GM18907 (cell line): Measurements from ENCODE around the gene CNTNAP2.

Experiments
- ATAC-seq: cut with Tn5 transposase; IDR thresholded peaks from one replicate; pipeline ENCODE4 v1.9.1; 2021; ENCODE audit warnings: mild to moderate bottlenecking, moderate library complexity; ENCODE audit not compliant: unreplicated experiment

The CNTNAP2 gene

DNA sequence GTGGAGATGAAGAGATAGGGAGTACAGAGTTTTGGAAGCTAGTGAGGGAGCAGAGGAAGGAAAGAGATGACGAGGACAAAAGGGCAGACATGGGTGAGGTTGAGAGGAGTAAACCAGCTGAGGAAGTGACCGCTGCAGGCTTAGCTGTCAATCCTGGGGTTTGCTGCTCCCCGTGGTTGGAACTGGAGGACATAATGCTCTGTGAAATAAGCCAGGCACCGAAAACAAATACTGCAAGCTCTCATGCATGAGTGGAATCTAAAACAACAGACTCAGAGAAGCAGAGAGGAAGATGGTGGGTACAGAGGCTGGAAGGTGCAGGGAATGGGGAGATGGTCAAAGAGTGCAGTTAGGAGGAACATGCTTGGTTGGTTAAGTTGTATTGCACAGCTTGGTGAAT, 1991.8 kb downstream of the CNTNAP2 start:
- no peak for ATAC-seq

DNA sequence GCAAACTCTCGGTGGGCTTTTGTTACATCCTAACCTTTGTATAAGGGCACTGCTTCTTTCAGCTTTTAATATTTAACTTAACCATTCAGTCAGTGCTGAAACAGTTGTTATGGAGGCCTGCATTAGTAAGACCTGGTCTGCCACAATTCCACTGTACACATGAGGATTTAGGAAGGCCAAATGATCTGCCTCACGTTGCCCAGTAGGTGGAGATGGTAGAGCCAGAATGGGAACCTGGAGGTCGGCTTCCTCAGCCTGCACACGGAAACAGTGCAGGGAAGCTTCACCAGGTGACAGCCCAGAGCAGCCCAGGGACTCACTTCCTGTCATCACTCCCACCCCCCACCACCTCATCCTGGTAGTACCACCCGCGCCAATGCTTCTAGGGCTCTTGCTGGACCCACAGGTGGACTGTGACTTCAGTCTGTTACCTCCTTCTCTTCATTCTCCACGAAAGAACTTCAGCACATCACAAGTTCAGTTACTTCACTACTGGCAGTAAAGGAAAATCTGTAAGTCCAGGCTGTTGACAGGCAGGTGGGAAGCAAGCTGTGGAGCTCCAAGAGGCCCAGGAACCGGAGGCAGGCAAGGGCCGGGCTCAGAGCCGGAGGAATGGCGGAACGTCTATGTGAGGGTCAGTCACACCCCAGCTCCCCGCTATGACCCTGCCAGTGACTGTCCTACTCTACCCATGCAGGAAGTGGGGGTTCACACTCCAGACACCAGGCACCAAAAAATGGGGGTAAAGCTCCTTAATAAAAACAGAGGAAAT, 1993.7 kb downstream of the CNTNAP2 start:
- ATAC-seq = no peak

DNA sequence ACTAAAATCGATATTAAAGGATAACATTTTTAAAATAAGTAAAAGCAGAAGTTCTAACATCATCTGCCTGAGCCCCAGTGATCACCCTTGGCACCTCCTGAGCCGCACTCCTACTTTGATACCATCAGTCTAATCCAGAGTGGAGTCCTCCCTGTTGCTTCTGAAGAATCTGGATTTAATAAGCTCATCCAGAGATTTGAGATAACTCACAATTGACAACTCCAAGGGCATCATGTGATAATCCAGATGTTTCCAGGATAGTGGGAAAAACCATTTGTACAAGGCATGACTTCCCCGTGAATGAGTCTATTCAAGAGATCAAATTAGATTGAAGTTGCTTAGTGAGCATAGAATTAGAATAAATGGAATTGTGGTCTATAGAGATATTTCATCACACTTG, 1998.2 kb downstream of the CNTNAP2 start:
- no peak for ATAC-seq

DNA sequence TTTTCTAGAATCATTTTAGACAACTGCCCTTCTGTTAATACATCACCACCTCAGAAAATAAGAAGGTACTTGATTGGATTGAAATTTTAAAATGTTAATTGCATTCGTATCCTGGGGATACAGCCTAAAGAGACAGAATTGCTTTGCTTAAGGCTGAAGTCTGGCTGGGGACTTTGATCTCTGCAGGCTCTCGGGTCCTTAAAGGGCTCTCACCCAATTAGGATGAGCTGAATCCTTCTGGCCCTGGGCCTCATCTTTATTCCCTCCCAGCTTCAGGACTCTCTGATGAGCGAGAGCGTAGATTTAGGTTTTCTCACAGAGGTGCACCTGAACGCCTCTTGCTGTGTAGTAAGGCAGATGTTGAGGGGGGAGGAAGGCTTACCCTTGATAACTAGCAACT, 1998.7 kb downstream of the CNTNAP2 start:
- no peak for ATAC-seq

DNA sequence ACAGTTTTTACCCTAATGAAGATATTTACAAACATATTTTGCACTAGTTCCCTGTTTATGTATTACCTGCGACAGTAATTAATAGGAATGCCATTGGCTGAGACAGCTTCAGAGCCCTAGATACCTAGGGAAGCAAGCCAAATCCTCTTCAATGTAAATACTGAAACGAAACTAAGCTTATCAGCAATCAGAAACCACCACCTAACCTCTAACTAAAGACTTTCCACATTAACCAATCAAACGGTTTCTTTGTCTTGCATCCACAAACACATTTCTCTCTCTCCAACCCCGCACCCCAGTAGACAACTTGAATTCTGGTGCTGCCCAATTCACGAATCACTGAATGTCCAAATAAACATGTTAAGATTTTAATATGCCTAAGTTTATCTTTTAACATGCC, 1999.6 kb downstream of the CNTNAP2 start:
- no peak for ATAC-seq

DNA sequence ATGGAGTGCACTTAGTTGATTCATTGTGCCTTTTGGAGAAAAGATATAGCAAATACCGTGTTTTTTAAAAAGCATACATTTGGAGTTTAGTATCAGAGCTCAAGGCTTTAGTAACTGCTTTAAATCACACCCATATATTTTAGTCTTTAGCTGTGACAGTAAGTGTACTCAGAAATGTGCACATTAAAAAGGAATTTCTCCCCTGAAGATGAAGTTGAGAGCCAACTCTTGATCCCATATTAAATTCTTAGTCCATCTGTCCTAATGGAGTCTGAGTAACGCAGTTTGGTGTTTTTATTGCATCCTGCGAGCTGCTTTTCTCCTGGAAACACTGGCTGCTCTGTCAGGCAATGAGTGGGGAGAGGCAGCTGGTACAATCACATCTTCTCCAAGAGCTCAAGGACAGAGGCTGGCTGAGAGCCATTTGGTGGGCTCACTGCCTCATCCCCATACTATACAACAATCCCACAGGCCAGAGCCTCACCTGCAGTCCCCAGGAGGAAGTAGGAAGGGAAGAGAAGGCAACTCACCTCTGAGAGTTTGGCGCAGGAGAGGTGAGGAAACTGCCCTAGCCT, 2000.3 kb downstream of the CNTNAP2 start:
- no peak for ATAC-seq

DNA sequence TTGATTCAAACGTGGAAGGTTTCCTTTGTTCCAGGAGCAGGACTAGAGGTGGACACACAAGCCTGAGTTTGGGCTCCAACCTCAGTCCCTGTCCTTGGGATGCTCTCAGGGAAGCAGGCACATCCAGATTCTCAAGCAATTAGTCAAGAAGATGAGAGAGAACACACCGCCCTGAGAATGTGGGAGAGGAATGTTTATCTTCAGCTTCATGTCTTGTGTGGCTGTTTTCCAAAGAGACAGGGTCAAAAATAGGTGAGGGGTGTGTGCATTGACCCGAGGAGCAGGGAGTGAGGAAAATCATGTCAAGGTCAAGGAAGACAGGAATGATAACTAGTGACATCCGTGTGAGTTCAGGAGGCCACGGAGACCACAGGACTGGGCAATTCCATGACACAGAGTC, 2001.8 kb downstream of the CNTNAP2 start:
- ATAC-seq = no peak

DNA sequence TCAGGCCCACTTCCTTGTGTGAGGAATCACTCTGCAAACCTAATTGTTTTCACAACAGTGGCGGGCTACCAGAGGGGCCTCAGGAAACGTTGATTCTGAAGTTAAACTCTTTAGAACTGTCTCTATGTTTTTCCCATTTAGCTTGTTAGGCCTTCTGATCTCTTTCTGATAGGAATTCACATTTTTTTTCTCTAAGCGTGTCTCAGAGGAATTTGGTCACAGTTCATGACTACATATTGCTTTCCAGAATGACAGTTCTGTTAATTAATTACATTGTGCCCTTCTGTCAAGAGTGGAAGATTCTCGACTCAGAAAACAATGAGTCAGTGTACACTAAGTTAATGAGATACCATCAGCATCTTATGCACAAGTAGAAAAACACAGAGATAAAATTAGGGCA, 2004.8 kb downstream of the CNTNAP2 start:
- ATAC-seq = no peak

DNA sequence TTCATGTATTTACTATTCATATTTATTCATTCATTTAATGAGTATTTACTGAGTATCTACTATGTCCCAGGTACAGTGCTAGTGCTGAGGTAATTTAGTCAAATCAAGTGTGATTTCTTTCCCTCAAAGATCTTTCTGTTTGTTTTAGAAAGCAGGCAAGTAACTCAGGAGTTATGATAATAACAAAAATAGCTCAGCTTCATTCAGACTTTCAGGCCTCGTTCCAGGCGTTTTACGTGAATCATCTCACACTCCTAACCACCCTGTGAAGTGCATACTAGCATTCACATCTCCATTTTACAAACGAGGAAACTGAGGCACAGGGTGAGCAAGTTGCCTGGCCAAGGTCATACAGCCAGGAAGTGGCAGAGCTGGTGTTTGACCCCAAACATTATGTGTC, 2005.2 kb downstream of the CNTNAP2 start:
- ATAC-seq = no peak

DNA sequence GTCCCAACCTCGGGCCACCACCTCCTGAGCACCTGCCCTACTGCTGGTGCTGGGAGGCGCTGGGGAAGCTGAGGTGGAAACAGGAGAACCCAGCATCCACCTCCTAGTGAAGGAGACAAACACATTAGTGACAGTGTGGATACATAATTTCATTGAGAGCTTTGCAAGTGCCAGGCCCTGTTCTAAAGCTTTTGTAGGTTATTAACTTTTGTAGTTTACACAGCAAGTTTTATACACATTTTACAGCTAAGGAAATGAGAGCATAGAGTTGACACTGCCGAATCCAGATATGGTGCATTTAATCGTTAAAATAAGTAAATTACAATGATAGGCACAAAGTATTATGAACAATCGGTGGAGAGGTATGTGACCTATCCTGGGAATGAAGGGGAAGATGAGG, 2007.9 kb downstream of the CNTNAP2 start:
- ATAC-seq = no peak

DNA sequence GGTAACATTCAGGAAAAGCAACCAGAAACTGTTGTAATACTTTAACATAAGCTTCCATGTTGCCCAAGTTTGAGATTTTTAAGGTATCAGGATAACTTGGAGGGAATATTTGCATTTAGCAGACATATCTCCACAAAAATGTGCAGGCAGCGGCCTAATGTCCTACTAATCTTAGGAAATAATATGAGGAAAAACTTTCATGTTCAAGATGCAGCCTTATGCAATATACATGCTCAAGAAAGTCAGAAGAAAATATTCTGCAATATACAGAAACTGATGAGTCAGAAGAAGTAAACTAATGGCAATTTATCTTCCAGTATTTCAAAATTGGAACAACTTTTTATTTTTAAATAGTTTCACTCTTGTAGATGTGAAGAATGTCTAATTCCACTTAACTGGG, 2010.8 kb downstream of the CNTNAP2 start:
- no peak for ATAC-seq

DNA sequence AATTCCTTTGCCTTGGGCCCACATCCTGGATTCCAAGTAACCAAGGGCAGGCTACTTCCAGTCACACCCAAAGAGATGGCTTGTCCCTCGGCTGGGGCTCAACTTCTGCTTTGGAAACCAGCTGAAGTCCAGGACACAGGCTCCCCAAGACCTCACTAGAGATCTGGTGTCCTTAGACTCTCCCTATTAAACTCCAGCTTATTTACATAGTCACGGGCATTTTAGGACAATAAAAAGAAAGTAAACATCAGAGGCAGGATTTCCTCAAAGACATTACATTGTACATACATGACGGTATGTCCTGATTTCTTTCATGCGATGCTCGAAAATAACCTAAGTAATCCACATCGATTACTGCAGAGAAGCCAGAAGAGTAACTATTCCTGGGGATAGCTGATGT, 2012.4 kb downstream of the CNTNAP2 start:
- no peak for ATAC-seq

DNA sequence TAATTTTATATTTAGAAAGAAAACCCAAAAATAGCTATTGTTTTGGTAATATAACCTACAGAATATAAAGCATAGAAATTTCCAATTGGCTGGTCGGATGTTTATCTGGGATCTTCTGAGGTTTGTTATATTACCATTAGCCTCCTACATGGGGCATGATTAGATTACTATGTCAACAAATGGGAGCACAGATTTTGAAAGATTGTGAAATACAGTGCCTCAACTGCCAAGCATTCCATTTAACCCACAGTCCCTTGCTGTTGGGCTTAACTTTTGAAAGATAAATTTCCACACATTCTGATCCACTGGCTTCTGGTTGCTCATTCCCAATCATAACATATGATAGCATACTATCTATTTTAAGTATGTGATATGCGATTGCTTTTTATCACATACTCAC, 2018.5 kb downstream of the CNTNAP2 start:
- ATAC-seq = no peak

DNA sequence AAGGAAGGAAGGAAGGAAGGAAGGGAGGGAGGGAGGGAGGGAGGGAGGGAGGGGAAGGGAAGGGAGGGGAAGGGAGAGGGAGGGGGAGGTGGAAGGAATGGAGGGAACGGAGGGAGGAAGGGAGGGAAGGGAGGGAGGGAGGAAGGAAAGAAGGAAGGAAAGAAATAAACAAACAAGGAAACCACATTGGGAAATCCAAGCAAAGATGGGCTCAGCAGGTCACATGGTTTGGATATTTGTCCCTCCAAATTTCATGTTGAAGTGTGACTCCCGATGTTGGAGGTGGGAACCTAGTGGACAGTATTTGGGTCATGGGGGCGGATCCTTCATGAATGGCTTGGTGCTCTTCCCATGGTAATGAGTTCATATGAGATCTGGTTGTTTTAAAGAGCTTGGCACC, 2019.4 kb downstream of the CNTNAP2 start:
- no peak for ATAC-seq

DNA sequence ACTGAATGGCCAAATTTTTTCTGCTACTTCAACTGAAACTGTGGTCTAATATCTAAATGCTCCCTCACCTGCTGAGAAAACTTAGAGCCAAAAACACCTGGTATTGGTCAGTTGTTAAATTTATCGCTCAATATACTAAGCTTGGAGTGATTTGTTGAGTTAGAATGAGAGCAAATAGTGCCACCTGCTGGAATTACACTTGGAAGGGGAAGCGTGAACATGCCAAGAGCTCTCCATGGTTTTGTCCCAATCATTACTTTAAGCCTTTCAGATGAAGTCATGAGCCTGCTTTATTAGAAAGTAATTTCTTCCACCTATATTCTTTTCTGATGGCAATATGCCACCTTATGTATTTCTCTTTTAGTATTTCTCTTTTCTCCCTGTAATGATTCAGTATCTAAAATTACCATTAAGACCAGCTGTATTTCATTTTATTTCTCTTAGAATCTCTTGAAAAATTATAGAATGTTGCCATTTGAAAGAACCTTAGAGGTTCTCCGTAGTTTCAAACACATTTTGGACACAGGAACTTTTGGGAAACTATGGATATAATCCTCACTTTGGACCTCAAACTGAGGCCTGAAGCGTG, 2026.2 kb downstream of the CNTNAP2 start:
- ATAC-seq = peak; percentile 50

DNA sequence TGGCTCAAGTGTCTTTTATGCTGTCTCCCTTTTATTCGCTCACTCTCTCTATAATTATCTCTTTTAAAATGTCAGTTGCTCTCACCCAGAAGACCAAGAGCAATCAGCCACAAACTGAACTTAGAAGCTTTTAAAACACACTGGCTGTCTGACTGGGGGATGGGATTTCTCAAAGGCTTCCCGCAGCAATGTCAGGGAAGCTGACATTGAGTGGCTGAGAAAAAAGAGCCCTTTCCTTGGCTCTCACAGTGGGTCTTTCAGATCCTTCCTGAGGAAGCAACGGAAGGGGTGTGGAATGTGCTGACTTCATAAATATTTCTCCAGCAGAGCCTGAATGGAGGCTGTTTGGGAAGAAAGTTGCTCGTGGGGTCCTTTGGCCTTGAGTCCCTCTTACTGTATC, 2028.2 kb downstream of the CNTNAP2 start:
- ATAC-seq = no peak

DNA sequence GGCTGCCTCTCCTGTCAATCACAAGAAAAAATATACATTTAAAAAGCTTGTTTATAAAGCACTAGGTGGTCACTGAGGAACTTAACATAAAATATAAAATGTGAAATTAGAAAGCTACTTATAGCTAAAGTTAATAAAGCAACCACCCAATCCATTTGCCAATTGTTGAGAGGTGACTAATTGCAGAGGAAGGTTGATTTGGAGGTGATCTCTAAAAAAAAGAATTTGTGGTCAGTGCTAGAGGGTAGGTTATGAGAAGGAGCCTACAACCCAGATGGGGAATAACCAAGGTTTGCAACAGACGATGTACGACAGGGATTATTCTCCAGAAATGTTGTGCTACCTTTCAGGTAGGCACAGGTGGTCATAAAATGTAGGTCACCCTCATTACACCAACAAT, 2029.7 kb downstream of the CNTNAP2 start:
- ATAC-seq = no peak

DNA sequence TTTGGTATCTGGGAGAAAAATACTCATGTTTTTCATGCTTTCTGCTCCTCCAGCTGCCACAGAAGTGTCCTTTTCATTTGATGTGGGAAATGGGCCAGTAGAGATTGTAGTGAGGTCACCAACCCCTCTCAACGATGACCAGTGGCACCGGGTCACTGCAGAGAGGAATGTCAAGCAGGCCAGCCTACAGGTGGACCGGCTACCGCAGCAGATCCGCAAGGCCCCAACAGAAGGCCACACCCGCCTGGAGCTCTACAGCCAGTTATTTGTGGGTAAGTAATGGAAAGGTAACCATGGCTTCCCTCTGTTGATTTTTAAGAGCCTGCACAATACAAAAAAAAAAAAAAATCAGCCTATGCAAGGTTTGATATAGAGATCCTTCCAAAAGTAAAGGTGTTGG, 2030.8 kb downstream of the CNTNAP2 start:
- ATAC-seq = no peak

DNA sequence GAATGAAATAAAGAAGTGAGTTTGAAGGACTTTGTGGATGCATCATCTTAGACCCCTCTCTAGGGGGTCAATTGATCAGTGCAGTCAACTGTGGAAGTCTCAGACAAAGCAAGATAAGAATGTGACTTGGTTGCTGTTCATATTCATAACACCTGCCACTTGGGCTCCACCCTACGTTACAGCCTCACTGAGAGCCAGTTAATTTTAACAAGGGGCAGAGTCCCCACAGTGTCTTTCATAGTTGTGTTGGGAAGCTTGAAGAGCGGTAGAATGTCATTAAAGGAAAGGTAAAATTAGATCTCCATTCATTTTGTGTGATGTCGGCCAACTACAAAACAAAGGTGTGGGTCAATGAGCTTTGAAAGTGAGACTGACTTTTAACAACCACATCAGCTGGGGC, 2031.9 kb downstream of the CNTNAP2 start:
- no peak for ATAC-seq

DNA sequence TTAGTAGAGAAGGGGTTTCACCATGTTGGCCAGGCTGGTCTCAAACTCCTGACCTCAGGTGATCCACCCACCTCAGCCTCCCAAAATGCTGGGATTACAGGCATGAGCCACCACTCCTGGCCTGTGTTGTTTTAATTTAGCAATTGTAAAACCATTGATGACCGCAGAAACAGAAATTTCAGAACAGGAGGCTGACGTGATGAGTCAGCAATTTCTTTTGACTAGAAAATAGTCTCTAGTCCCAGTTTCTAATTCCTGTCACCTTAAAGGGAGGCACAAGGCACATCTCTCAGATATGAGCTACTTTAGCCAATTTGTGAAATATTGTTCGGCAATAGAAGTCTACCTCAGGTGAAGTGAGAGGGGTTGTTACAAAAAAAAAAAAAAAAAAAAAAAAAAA, 2033.1 kb downstream of the CNTNAP2 start:
- ATAC-seq = no peak

DNA sequence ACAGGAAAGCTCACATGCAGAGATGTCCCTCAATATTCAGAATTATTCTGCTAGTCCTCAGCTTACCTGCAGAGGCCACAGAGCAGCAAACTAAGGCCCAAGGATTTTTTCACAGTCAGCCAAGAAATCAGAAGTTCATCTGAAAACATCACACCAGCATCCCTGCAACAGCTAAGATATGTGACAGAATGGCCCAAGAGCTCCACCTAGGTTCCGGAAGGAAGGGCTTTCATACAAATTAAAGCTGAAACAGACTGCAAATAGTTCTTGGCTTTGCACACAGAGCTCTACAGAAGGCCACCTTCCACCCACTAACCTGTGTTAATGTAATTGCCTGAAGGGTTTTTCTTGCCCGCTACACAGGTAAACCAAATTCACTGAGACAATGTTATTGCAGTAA, 2035.2 kb downstream of the CNTNAP2 start:
- no peak for ATAC-seq

DNA sequence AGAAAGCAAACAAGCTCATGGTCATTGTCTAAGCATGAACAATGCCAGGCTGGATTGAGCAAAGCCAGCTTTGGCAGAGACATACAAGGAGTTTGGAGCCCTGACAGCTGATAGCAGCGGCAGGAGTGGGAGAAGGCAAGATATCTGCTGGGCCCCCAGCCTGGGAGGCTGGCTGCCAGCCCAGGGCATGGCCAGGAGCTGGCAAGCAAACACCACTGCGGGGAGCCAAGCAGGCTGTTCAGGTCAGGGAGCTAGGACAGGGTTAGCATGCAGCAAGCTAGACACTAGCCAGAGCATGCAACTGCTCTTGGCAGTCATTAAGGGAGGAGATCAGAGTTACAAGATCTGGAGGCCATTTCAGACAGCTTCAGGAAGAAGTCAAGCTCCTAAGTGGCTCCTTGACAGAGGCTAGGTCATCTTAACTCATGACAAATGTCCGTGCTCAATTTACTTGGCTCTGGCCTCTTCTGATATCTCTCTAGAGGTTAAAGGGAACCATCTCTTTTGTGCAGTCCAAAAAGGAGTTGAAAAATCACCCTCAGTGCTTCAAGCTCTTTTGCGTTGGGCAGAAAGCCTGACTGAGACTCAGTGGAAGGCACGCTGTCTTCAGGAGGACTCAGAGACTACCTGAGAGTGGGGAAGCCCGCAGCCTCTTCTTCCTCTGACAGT, 2037.1 kb downstream of the CNTNAP2 start:
- ATAC-seq = no peak
